Osteoblast (primary cell): ENCODE results near the gene PBX1. TPM values are rescaled to one million over a fixed set of nuclear protein-coding genes. Genes with fewer than 3 reads are reported as not detected.
A peak's percentile ranks its signal among the peaks of the same experiment; 100 is the strongest.

Experiments
- DNase-seq: peaks from one replicate; pipeline ENCODE4 v3.0.0; 2011; ENCODE audit warnings: low spot score, mixed read lengths; ENCODE audit not compliant: insufficient read length; ENCODE audit errors: missing footprints
- H2AFZ ChIP-seq: 2 replicates; pipeline ENCODE4 v1.6.0; 2011; ENCODE audit warnings: mild to moderate bottlenecking, low read length
- H3K27ac ChIP-seq: 2 replicates; pipeline ENCODE4 v1.5.1; 2011; ENCODE audit warnings: mild to moderate bottlenecking, low read depth, low read length, moderate library complexity
- H3K27me3 ChIP-seq: 2 replicates; pipeline ENCODE4 v1.6.0; 2012; ENCODE audit warnings: mild to moderate bottlenecking, control low read depth, inconsistent platforms, low read length, moderate library complexity; ENCODE audit not compliant: insufficient read depth
- H3K36me3 ChIP-seq: 2 replicates; pipeline ENCODE4 v1.5.1; 2011; ENCODE audit warnings: mild to moderate bottlenecking, low read length, control low read depth, moderate library complexity; ENCODE audit not compliant: insufficient read depth
- H3K4me1 ChIP-seq: 2 replicates; pipeline ENCODE4 v1.5.1; 2011; ENCODE audit warnings: mild to moderate bottlenecking, low read length, control low read depth, moderate library complexity; ENCODE audit not compliant: insufficient read depth
- H3K4me2 ChIP-seq: 2 replicates; pipeline ENCODE4 v1.6.0; 2011; ENCODE audit warnings: mild to moderate bottlenecking, low read length; ENCODE audit not compliant: insufficient read depth
- H3K4me3 ChIP-seq: fragments of 200-600 bp; sonication (generic); 3 replicates; pipeline ENCODE4 v1.5.1; 2012; ENCODE audit warnings: mild to moderate bottlenecking, low read length, inconsistent platforms; ENCODE audit not compliant: insufficient read depth
- H3K79me2 ChIP-seq: 2 replicates; pipeline ENCODE4 v1.6.0; 2012; ENCODE audit warnings: mild to moderate bottlenecking, low read length, control low read depth, inconsistent platforms; ENCODE audit not compliant: insufficient read depth
- H3K9me3 ChIP-seq: 2 replicates; pipeline ENCODE4 v1.5.1; 2011; ENCODE audit warnings: low read depth, low read length, control low read depth
- H4K20me1 ChIP-seq: 2 replicates; pipeline ENCODE4 v1.6.0; 2012; ENCODE audit warnings: mild to moderate bottlenecking, low read length, control low read depth; ENCODE audit not compliant: insufficient read depth
- CTCF ChIP-seq: IDR thresholded peaks from 2 replicates; pipeline ENCODE4 v1.5.1; 2011; ENCODE audit warnings: mild to moderate bottlenecking, low read depth, low read length, moderate library complexity; ENCODE audit errors: extremely low read depth
- total RNA-seq: library from RNA; depleted of rRNA; stranded (reverse); fragments of >200 nt; gene quantifications from 2 replicates; pipeline ENCODE4 v1.2.3, GENCODE V29; 2012

Gene PBX1
- total RNA-seq, 1 donor: 10.1 TPM

DNA sequence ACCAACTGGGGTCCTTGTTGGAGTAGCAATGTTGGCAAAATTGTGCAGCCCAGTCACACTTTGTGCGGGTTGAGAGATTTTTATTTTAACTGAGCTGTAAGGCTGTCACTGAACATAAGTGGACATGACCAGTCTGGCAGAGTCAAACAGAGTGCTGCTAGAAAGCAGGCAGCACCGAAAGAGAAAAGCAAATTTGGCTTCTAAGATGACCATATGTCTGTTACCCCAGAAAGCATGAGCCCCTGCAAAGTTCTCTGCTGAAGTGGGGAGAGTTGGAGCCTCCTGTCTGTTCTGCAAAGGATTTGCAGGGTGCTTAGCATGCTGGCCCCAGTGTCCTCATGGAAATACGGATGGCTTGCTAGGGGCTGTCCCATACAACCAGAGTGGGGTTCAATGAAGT, 220.4 kb downstream of the PBX1 start:
- no peaks in the 10 kb centered on the region for H3K79me2 ChIP-seq
- no peak for TF ChIP-seq CTCF

DNA sequence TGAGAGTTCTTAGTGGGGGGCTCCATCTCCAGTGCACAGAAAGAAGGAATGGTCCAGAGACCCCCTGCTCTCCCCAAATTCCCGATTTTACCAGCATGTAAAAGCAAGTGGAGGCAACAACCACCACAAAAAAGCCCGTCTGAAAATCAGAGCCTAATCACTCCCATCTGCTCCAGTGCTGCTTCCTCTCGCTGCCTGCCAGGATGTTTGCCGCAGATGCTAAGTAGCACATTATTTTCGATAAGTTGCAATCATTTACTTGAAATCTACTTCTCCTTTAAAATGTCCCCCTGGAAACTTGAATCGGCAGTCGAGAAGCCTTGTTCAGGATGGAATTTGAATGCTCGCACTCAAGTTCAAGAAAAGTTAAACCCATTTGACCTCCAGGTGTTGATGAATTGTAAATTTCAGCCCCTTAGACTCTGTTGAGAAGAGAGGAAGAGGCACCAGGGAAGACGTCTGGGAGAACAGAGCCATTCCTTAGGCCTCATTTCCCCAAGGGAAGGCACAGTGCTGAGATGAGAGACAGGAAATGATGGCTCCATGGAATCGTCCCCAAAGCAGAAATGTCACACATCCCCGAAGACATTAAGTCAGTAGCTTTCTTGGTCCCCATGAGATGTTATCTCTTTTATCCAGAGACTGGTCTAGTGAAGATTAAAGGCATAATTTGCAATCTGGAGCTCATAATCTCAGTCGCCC, 221.3 kb downstream of the PBX1 start:
- H3K79me2 ChIP-seq: no peaks in the 10 kb centered on the region
- H4K20me1 ChIP-seq: no peaks in the 10 kb centered on the region
- no peak overlapping the region for H2AFZ ChIP-seq
- no peak for TF ChIP-seq CTCF
- H3K4me2 ChIP-seq: peak overlapping the region; percentile 2
- H3K36me3 ChIP-seq: no peaks in the 10 kb centered on the region
- no peaks in the 10 kb centered on the region for H3K9me3 ChIP-seq
- H3K4me3 ChIP-seq: no peak overlapping the region
- peaks cover 9% of the 10 kb centered on the region for H3K4me1 ChIP-seq
- no peak overlapping the region for H3K27ac ChIP-seq
- H3K27me3 ChIP-seq: no peaks in the 10 kb centered on the region
- DNase-seq: no peak

More for the DNA sequence above, 220.4 kb downstream of the PBX1 start:
- H3K27ac ChIP-seq: no peak overlapping the region
- H3K9me3 ChIP-seq: no peaks in the 10 kb centered on the region
- DNase-seq: no peak
- no peak overlapping the region for H2AFZ ChIP-seq
- no peak overlapping the region for H3K4me2 ChIP-seq
- peaks cover 9% of the 10 kb centered on the region for H3K4me1 ChIP-seq
- H3K36me3 ChIP-seq: no peaks in the 10 kb centered on the region
- H3K4me3 ChIP-seq: no peak overlapping the region
- H4K20me1 ChIP-seq: no peaks in the 10 kb centered on the region
- H3K27me3 ChIP-seq: no peaks in the 10 kb centered on the region

DNA sequence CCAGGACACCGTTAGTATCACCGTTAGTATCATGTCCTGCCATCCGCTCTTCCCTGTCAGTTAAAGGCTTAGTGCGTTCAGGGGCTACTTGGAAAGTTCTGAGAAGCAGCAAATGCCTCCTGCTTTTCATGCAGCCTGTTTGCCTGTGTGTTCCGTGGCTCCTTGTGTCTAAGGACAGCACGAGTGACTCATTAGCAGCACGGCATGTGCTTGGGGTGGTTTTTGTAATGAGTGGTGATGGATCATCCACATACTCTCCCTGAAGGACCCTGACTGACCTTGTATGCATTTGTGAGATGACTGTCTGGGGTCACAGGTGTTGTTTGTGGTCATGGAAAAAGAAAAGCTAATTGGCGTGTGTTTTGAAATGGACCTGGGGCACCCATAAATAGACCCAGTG, 221.9 kb downstream of the PBX1 start:
- Histone ChIP-seq H4K20me1 (no peaks in the 10 kb centered on the region), H3K27ac (no peak overlapping the region), H3K4me2 (peak overlapping the region; percentile 2), H2AFZ (no peak overlapping the region), H3K4me1 (peaks cover 9% of the 10 kb centered on the region), H3K27me3 (no peaks in the 10 kb centered on the region), H3K36me3 (no peaks in the 10 kb centered on the region), H3K79me2 (no peaks in the 10 kb centered on the region), H3K9me3 (no peaks in the 10 kb centered on the region), H3K4me3 (no peak overlapping the region)
- no peak for TF ChIP-seq CTCF
- DNase-seq: peak; percentile 91

DNA sequence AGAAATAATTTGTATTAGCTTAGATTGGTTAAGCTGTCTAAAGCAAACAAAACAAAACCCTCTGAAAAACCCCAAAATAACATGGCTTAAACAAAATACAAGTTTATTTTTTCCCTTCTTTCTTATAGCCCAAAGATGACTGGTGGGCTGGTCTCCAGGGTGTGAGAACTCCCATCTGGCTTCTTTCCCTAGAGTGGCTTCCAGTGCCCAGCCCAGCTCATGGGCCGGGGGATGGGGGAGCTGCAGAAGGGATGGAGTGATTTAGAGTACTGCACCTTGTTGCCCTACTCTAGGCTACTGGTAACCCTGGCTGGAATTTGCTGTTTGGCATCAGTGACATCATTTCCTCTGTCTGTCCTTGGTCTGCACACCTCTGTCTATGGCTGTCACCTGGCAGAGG, 223.0 kb downstream of the PBX1 start:
- Histone ChIP-seq H3K27ac (no peak overlapping the region), H3K9me3 (no peaks in the 10 kb centered on the region), H3K79me2 (no peaks in the 10 kb centered on the region), H3K27me3 (no peaks in the 10 kb centered on the region), H3K4me3 (no peak overlapping the region), H3K36me3 (no peaks in the 10 kb centered on the region), H4K20me1 (no peaks in the 10 kb centered on the region), H3K4me1 (peaks cover 9% of the 10 kb centered on the region), H2AFZ (no peak overlapping the region), H3K4me2 (no peak overlapping the region)
- no peak for TF ChIP-seq CTCF
- DNase-seq: no peak
